ENCODE results near the gene CEMIP. TPM values are rescaled to one million over a fixed set of nuclear protein-coding genes. Genes with fewer than 3 reads are reported as not detected.
A peak's percentile ranks its signal among the peaks of the same experiment; 100 is the strongest.

CEMIP gene
- total RNA-seq (1 to 10 TPM in 1 of 9 donors, under 1 TPM in 8; 0.11 to 2.2 (median 0.43) TPM), polyA plus RNA-seq (under 1 TPM; 0.08 to 0.20 (median 0.10) TPM)
- long read RNA-seq, donor 1 = 0 reads
- long read RNA-seq, donor 2, partial matches to known transcripts = 11 of 71 reads
- long read RNA-seq, donor 2, other reads (novel, unspliced or antisense) = 60 of 71 reads
- long read RNA-seq, donor 3 = 0 reads
- long read RNA-seq, donor 4 = 0 reads
- long read RNA-seq, donor 5 = 0 reads
- long read RNA-seq, donor 6, partial matches to known transcripts = 1 of 1 reads
- long read RNA-seq, donor 6, other reads (novel, unspliced or antisense) = 0 of 1 reads
- long read RNA-seq, donor 7 = 0 reads
- long read RNA-seq, donor 8 = 0 reads
- long read RNA-seq, donor 9, partial matches to known transcripts = 8 of 138 reads
- long read RNA-seq, donor 9, other reads (novel, unspliced or antisense) = 130 of 138 reads
- long read RNA-seq, donor 10 = 0 reads

GRCh38 chr15:80778964-80779657 lies at the start of gene CEMIP:
CEMIP (plus strand) TSS chr15:80779370; CDS start chr15:80873880, 94,510 bp downstream.
- peak; percentile 56 to 81 (median 74) for DNase-seq
- Histone ChIP-seq H3K9me3 (replicated peaks in 1 of 3) (no peaks in the 10 kb centered on the region), H3K4me1 (replicated peaks in 1 of 2) (peaks cover 5 to 20% of the 10 kb centered on the region in 2 donors), H3K27me3 (peaks cover 21% of the 10 kb centered on the region), H3K4me3 (peak within 1 kb of the TSS in 2 of 4 donors; percentile 23 to 53), H3K36me3 (replicated peaks in 1 of 2) (no peaks in the 10 kb centered on the region), H3K27ac (no peak within 1 kb of the TSS)
- WGBS, 4 donors = 0 to 1% (median 1%) methylated on average over 8 to 75 of the region's 75 CpGs
- TF ChIP-seq POLR2A (IDR thresholded peaks at IDR 0.05) = no peak
- peak; percentile 34 to 81 (median 66) for TF ChIP-seq CTCF (IDR thresholded peaks at IDR 0.05)
- intact Hi-C loops (cut with DNase I) = loop anchor here (2.0 to 10.0 kb wide), 6 partner anchors 117 to 324 kb away; no protein-coding TSS in a partner anchor

GRCh38 chr15:80730387-80730786 lies 48.8 kb upstream of the CEMIP start:
- TF ChIP-seq POLR2A (IDR thresholded peaks at IDR 0.05) (no peak), CTCF (IDR thresholded peaks at IDR 0.05) (no peak)
- intact Hi-C loops (cut with DNase I) = no loop called here
- H3K27me3 ChIP-seq = no peaks in the 10 kb centered on the region
- 76 to 83% (median 79%) methylated on average over 7 of the region's 7 CpGs for WGBS, 4 donors
- H3K4me1 ChIP-seq (replicated peaks in 1 of 2) = no peaks in the 10 kb centered on the region
- no peak for DNase-seq
- H3K36me3 ChIP-seq (replicated peaks in 1 of 2) = no peaks in the 10 kb centered on the region
- H3K4me3 ChIP-seq = no peak overlapping the region
- H3K9me3 ChIP-seq (replicated peaks in 1 of 3) = no peaks in the 10 kb centered on the region
- no peak overlapping the region for H3K27ac ChIP-seq

- H3K27me3 ChIP-seq = no peaks in the 10 kb centered on the region
- TF ChIP-seq CTCF (IDR thresholded peaks at IDR 0.05) = no peak
- TF ChIP-seq POLR2A (IDR thresholded peaks at IDR 0.05) = no peak
- H3K4me1 ChIP-seq (replicated peaks in 1 of 2) = no peaks in the 10 kb centered on the region
Measured at GRCh38 chr15:80730926-80731325, 48.2 kb upstream of the CEMIP start.

GRCh38 chr15:80732167-80732566 lies 47.0 kb upstream of the CEMIP start:
- Histone ChIP-seq H3K4me3 (no peak overlapping the region), H3K27me3 (no peaks in the 10 kb centered on the region), H3K27ac (no peak overlapping the region), H3K4me1 (replicated peaks in 1 of 2) (peaks cover 0 to 10% of the 10 kb centered on the region in 2 donors), H3K36me3 (replicated peaks in 1 of 2) (no peaks in the 10 kb centered on the region), H3K9me3 (replicated peaks in 1 of 3) (no peaks in the 10 kb centered on the region)
- intact Hi-C loops (cut with DNase I) = no loop called here
- no peak for DNase-seq
- 79 to 88% (median 86%) methylated on average over 6 of the region's 6 CpGs for WGBS, 4 donors
- no peak for TF ChIP-seq CTCF (IDR thresholded peaks at IDR 0.05)
- TF ChIP-seq POLR2A (IDR thresholded peaks at IDR 0.05) = no peak

More at GRCh38 chr15:80730926-80731325, 48.2 kb upstream of the CEMIP start:
- peak overlapping the region in 1 of 4 donors; percentile 17 for H3K4me3 ChIP-seq
- H3K27ac ChIP-seq = peak overlapping the region in 1 of 5 donors; percentile 65
- WGBS, 4 donors = 33 to 49% (median 45%) methylated on average over 6 of the region's 6 CpGs
- no peaks in the 10 kb centered on the region for H3K36me3 ChIP-seq (replicated peaks in 1 of 2)
- H3K9me3 ChIP-seq (replicated peaks in 1 of 3) = no peaks in the 10 kb centered on the region
- intact Hi-C loops (cut with DNase I) = no loop called here
- DNase-seq = peak; percentile 31 to 55 (median 39)

All from adrenal gland (tissue), 19 donors.